Measurements from ENCODE around the gene SINHCAF. TPM values are rescaled to one million over a fixed set of nuclear protein-coding genes. Genes with fewer than 3 reads are reported as not detected.

SINHCAF gene
- total RNA-seq, 4 donors from 2014 or later: 1.5 to 8.6 (median 2.8) TPM

DNA sequence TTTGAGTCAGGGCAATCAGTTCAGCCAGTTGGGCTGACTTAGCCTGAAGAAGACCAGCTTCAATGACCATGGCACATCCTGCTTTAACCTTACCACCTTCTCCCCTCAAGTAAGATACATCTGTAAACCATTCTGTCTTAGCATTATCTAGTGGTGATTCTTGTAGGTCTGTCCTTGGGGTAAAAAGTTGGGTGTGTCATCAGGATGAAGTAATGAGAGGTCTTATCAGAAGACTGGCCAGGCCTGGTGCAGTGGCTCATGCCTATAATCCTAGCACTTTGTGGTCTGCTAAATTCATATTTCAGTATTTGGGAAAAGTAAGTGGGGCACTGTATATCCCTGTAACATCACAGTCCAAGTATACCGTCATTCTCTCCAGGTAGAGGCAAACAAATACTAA, 19.1 kb downstream of the SINHCAF start:
- Histone ChIP-seq H3K27me3 (no peaks in the 10 kb centered on the region), H3K27ac (no peak overlapping the region), H3K4me1 (no peaks in the 10 kb centered on the region), H3K36me3 (no peaks in the 10 kb centered on the region), H3K4me3 (no peak overlapping the region), H3K9me3 (no peaks in the 10 kb centered on the region)
- ATAC-seq (no peak), DNase-seq (no peak)
- in situ Hi-C loops (cut with MboI; ENCODE audit: low sequenced_read_pairs in 4 of 4): loop anchor here in 1 of 4 donors (25.0 kb wide), 1 partner anchor 95 kb away; no protein-coding TSS in a partner anchor
- intact Hi-C loops (cut with DNase I; ENCODE audit: low total_unique reads): no loop called here
- TF ChIP-seq POLR2A (IDR thresholded peaks at IDR 0.05): no peak
- TF ChIP-seq CTCF (IDR thresholded peaks at IDR 0.05 in 4 of 5, conservative IDR thresholded peaks at IDR 0.05 in 1 of 5): no peak

DNA sequence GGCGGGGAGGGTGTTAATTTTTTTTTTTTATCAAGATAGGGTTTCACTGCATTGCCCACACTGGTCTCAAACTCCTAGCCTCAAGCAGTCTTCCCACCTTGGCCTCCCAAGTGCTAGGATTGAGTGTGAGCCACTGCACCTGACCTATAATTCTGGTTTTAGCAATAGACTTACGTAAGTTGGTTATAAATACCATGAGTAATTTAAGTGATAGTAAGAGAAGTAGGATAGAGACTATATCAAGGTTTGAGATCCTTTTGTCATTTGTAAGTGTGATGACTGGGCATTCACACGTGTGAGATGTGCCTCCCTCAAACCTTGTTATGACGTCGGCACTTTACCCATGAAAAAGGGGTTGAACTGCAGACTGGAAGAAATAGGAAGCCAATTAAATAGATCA, 22.5 kb downstream of the SINHCAF start:
- DNase-seq (no peak), ATAC-seq (no peak)
- H3K36me3 ChIP-seq: no peaks in the 10 kb centered on the region
- H3K27ac ChIP-seq: no peak overlapping the region
- H3K27me3 ChIP-seq: no peaks in the 10 kb centered on the region
- H3K4me1 ChIP-seq: no peaks in the 10 kb centered on the region
- H3K4me3 ChIP-seq: no peak overlapping the region
- intact Hi-C loops (cut with DNase I; ENCODE audit: low total_unique reads) (no loop called here), in situ Hi-C loops (cut with MboI; ENCODE audit: low sequenced_read_pairs in 4 of 4) (loop anchor here in 1 of 4 donors (25.0 kb wide), 1 partner anchor 91 kb away; no protein-coding TSS in a partner anchor)
- TF ChIP-seq CTCF (IDR thresholded peaks at IDR 0.05 in 4 of 5, conservative IDR thresholded peaks at IDR 0.05 in 1 of 5): no peak
- no peak for TF ChIP-seq POLR2A (IDR thresholded peaks at IDR 0.05)
- H3K9me3 ChIP-seq: no peaks in the 10 kb centered on the region

- Histone ChIP-seq H3K27me3 (no peaks in the 10 kb centered on the region), H3K36me3 (no peaks in the 10 kb centered on the region), H3K4me1 (no peaks in the 10 kb centered on the region), H3K9me3 (no peaks in the 10 kb centered on the region), H3K4me3 (no peak overlapping the region), H3K27ac (no peak overlapping the region)
- intact Hi-C loops (cut with DNase I; ENCODE audit: low total_unique reads): no loop called here
- TF ChIP-seq POLR2A (IDR thresholded peaks at IDR 0.05): no peak
- TF ChIP-seq CTCF (IDR thresholded peaks at IDR 0.05 in 4 of 5, conservative IDR thresholded peaks at IDR 0.05 in 1 of 5): no peak
- in situ Hi-C loops (cut with MboI; ENCODE audit: low sequenced_read_pairs in 4 of 4): loop anchor here in 1 of 4 donors (25.0 kb wide), 1 partner anchor 89 kb away; no protein-coding TSS in a partner anchor
- DNase-seq (no peak), ATAC-seq (no peak)
These were observed 24.6 kb downstream of the SINHCAF start for GRCh38 chr12:31301311-31301710.

DNA sequence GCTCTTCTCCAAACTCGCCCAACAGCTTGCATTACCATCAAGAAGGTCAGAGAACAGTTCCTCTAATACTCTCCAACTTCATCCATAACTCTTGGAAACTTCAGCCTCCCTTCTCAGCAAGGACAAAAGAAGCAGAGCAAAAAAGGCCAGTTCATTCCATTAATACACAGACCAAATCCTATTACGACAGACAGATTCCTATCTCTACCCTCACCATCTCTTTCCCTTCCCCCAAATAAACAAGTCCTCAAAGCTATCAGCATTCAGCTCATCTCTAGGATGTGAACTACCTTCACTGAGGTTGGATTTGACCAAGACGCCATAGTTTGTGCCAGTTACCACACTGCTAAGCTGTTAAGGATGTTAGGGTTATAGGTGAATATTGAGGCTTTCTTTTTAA, 25.2 kb downstream of the SINHCAF start:
- no peaks in the 10 kb centered on the region for H3K9me3 ChIP-seq
- H3K27me3 ChIP-seq: no peaks in the 10 kb centered on the region
- in situ Hi-C loops (cut with MboI; ENCODE audit: low sequenced_read_pairs in 4 of 4) (loop anchor here in 1 of 4 donors (25.0 kb wide), 1 partner anchor 88 kb away; no protein-coding TSS in a partner anchor), intact Hi-C loops (cut with DNase I; ENCODE audit: low total_unique reads) (no loop called here)
- TF ChIP-seq POLR2A (IDR thresholded peaks at IDR 0.05) (no peak), CTCF (IDR thresholded peaks at IDR 0.05 in 4 of 5, conservative IDR thresholded peaks at IDR 0.05 in 1 of 5) (no peak)
- DNase-seq: no peak
- H3K27ac ChIP-seq: no peak overlapping the region
- H3K4me1 ChIP-seq: no peaks in the 10 kb centered on the region
- H3K36me3 ChIP-seq: no peaks in the 10 kb centered on the region
- no peak overlapping the region for H3K4me3 ChIP-seq
- ATAC-seq: no peak

DNA sequence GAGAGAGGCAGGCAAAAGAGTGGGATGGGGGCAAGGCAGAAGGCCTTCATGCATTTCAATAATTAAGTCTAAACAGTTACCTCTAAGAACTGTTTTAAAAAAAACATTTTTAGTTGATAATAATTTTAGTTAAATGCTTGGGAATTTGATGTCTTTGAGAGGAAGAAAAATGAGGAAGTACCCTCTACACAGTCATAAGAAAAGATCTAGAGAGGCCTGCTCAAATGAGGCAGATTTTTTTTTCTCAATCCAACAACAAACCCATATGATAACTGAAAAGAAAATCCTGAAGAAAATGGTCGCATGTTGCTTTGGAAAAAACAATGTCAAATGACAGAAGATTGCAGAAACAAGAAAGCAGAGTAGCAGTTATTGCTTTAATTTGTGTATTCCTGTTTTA, 25.6 kb downstream of the SINHCAF start:
- Histone ChIP-seq H3K9me3 (no peaks in the 10 kb centered on the region), H3K4me1 (no peaks in the 10 kb centered on the region), H3K27me3 (no peaks in the 10 kb centered on the region), H3K4me3 (no peak overlapping the region), H3K36me3 (no peaks in the 10 kb centered on the region), H3K27ac (no peak overlapping the region)
- TF ChIP-seq CTCF (IDR thresholded peaks at IDR 0.05 in 4 of 5, conservative IDR thresholded peaks at IDR 0.05 in 1 of 5) (no peak), POLR2A (IDR thresholded peaks at IDR 0.05) (no peak)
- no peak for DNase-seq
- ATAC-seq: no peak
- in situ Hi-C loops (cut with MboI; ENCODE audit: low sequenced_read_pairs in 4 of 4): loop anchor here in 1 of 4 donors (25.0 kb wide), 1 partner anchor 88 kb away; no protein-coding TSS in a partner anchor
- intact Hi-C loops (cut with DNase I; ENCODE audit: low total_unique reads): no loop called here

Measured in gastrocnemius medialis (tissue), 4 donors.